IPS-NIHi11 (cell line): ENCODE measurements around the gene LTF.
"Not testable (repeated sequence)": the region's sequence is repeated elsewhere in the genome, so short reads cannot be mapped to it uniquely, and the experiment has no call there.

Experiments
- DNase-seq: peaks from one replicate; pipeline ENCODE4 v3.0.0; 2012; ENCODE audit warnings: mixed read lengths, low spot score

LTF gene

DNA sequence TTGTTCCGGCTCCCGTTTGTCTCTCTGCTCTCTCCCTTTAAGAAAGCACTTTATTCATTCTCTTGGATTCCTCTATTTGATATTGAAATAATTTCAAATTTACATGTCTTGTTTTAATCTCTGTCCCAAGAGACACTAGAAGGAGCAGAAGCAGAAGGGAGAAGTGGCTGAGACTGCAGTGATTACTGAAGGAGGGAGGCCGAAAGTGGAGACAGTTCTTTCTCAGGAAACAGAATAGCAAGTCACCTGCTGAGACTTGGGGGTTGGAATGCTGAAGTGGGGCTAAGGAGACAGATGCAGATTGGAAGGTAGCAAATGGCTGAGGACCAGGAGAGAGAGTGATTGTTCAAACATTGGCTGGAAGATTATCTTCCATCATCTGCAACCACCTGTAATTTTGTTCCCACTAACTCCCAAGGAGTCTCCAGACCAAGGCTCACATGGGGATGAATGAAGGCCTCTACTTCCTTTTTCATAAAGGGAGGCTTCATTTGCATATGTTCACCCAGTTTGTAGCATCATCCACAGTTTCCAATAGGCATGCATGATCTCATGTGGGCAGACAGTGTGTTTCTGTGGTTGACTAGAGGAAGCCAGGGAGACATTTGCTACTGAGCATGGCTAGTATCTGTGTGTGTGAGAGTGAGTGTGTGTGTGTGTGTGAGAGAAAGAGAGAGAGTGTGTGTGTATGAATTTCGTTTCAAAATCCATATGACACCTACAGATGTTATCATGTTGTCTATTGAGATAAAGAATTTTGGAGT lies 24.0 kb downstream of the LTF start:
- no peak for DNase-seq

GRCh38 chr3:46438831-46439230 lies 25.9 kb downstream of the LTF start:
- no peak for DNase-seq

- DNase-seq = no peak
These were observed 29.5 kb downstream of the LTF start for GRCh38 chr3:46435081-46435726.

GRCh38 chr3:46433841-46434240 lies 30.9 kb downstream of the LTF start:
- no peak for DNase-seq

- not testable (repeated sequence) for DNase-seq
These were observed 31.6 kb downstream of the LTF start for GRCh38 chr3:46433118-46433517.

- not testable (repeated sequence) for DNase-seq
These were observed 32.8 kb downstream of the LTF start for GRCh38 chr3:46431905-46432304.

DNA sequence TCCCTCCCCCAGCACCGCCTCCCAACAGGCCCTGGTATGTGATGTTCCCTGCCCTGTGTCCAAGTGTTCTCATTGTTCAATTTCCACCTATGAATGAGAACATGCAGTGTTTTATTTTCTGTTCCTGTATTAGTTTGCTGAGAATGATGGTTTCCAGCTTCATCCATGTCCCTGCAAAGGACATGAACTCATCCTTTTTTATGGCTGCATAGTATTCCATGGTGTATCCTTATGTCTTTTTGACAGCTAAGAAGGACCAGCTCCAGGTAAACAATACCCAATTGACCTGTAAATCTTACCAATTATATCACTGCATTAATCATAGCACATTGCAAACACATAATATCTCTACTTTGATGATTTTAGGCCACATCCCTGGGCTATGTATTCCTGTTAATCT lies 33.8 kb downstream of the LTF start:
- DNase-seq = not testable (repeated sequence)

- no peak for DNase-seq
These were observed 35.0 kb downstream of the LTF start for GRCh38 chr3:46429671-46430070.

- no peak for DNase-seq
These were observed 35.5 kb downstream of the LTF start for GRCh38 chr3:46429250-46429649.

DNA sequence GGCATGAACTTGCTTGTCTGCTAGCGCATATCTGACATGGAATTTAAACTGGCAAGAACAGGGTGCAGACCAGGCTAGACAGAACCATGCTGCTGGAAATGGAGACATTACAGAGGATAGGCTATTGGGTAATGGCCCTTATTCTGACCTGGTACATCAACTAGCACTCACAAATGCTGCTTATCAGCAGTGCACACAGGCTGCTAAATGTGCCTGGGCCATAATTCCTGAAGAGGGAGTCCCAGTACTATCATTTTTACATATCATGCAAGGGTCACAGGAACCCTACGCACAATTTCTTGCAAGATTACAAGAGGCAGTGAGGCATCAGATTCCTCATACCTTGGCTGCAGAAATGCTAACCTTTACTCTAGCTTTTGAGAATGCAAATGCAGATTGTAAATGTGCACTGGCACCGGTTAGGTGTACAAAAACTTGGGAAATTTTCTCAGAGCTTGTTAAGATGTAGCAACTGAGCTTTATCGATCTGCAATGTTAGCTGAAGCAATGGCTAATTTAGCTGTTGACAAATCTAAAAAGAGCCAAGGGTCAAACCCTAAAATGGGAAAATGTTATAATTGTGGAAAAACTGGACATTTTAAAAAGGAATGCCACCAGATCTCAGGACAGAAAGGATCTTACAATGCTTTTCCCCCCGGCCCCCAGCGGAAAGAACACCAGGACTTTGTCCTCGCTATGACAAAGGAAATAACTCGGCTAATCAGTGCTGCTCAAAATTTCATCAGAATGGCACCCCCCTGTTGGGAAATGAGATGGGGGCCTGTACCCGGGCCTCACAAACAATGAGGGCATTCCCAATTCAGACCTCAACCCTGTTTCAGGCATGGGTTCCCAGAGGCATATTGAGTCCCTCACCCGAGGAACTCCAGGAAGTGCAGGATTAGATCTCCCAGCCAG lies 36.5 kb downstream of the LTF start:
- DNase-seq = no peak

- not testable (repeated sequence) for DNase-seq
These were observed 37.3 kb downstream of the LTF start for GRCh38 chr3:46427404-46427803.

- not testable (repeated sequence) for DNase-seq
These were observed 38.2 kb downstream of the LTF start for GRCh38 chr3:46426476-46426875.

DNA sequence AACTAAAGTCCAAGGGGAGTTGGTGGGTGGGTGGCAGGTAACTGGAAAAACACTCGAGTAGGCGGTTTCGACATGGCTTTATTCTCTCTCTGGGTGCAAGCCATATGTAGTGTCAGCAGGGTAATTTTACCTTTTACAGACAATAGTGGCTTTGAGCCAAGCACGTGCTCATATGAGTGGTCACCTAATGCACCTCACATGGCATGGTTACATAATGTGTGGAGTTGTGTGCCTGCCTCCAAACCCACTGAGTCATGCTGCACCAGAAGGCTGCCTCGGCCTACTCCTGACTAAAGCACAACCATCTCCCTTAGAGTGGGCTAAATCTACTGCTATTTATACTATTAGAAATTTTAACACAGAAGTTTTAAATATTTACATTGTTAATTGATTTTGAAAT lies 41.1 kb downstream of the LTF start:
- DNase-seq = no peak

- DNase-seq = no peak
These were observed 42.1 kb downstream of the LTF start for GRCh38 chr3:46422617-46423016.

- DNase-seq = no peak
These were observed 43.8 kb downstream of the LTF start for GRCh38 chr3:46420931-46421330.

DNA sequence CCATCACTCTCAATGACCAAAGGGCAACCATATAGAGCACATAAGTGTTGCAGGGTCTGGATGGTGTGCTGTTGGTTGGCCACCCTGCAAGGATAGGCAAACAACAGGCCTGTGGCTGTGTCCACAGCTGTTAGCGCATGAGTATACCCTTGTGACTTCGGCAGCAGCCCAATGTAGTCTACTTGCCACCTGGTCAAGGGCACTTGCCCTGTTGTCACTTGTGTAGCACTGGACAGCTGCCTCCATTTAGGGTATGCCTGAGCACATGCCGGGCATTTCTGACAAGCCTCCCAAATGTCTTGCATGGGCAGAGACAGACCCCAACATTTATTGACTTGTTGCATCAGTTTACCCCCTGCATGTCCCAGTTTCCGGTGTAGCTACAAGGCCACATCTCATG lies 44.9 kb downstream of the LTF start:
- no peak for DNase-seq

- peak; percentile 26 for DNase-seq
These were observed 46.7 kb downstream of the LTF start for GRCh38 chr3:46417841-46418611.

- DNase-seq = no peak
These were observed 47.7 kb downstream of the LTF start for GRCh38 chr3:46416811-46417510.

DNA sequence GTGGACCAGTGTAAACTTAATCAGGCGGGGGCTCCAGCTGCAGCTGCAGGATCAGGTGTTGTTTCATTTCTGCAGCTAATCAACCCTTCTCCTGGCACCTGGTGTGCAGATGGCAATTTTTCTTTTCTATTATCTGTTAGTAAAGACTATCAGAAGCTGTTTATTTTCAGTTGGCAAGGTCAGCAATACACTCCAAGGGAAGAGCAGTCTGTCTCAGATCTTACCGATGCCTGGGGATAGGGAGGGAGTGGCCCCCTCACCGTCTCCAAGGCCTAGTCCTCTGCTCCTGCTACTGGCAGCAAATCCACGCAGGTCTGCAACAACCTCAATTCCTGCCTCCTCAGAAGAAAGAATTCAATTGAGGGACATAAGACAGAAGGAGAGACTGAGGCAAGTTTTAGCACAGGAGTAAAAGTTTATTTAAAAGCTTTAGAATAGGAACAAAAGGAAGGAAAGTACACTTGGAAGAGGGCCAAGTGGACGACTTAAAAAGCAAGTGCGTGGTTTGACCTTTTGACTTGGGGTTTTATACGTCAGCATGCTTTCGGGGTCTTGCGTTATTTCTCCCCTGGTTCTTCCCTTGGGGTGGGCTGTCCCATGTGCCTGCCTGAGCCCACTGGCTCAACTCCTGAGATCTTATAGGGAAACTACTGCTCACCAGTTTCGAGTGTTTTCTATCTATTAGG lies 48.4 kb downstream of the LTF start:
- no peak for DNase-seq

- DNase-seq = no peak
These were observed 50.0 kb downstream of the LTF start for GRCh38 chr3:46414739-46415138.

DNA sequence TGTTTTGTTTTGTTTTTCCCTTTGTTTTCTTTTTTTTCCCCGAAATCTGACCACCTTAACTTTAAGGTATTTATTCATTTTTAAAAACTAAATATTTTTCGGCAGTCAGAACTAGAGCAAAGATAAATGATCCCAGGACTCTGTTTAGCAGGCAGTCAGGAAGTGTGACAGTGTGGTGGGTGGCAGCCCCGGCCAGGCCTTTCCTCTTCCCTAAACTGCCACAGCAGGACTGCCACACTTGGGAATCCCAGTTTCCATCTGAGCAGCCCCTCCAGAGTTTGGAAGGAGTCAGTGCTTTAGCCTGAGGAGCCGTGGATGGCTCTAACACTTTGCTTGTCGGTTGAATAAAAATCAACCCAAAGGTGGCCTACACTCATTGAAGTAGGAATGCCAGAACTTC lies 50.8 kb downstream of the LTF start:
- no peak for DNase-seq
